Neural progenitor cell (in vitro differentiated cells): ENCODE data around the gene SLC38A9. TPM values are rescaled to one million over a fixed set of nuclear protein-coding genes. Genes with fewer than 3 reads are reported as not detected.

Experiments
- DNase-seq: peaks from one replicate; pipeline ENCODE4 v3.0.0-alpha.2; 2016; ENCODE audit warnings: low spot score
- H2AFZ ChIP-seq: fragments of 200-600 bp; sonication (generic); replicated peaks from 2 replicates; pipeline ENCODE4 v1.6.1; 2016; ENCODE audit warnings: antibody characterized with exemption
- H3F3A ChIP-seq: fragments of 200-600 bp; sonication (generic); 2 replicates; pipeline ENCODE4 v1.6.1; 2016; ENCODE audit warnings: antibody characterized with exemption, low read depth
- H3K27ac ChIP-seq: fragments of 200-600 bp; sonication (generic); 2 replicates; pipeline ENCODE4 v1.5.1; 2016; ENCODE audit warnings: mild to moderate bottlenecking
- H3K27me3 ChIP-seq: fragments of 200-600 bp; sonication (generic); 2 replicates; pipeline ENCODE4 v1.6.1; 2016; ENCODE audit warnings: mild to moderate bottlenecking, moderate library complexity
- H3K36me3 ChIP-seq: fragments of 200-600 bp; sonication (generic); 2 replicates; pipeline ENCODE4 v1.5.1; 2016
- H3K4me1 ChIP-seq: fragments of 200-600 bp; sonication (generic); 2 replicates; pipeline ENCODE4 v1.6.1; 2016; ENCODE audit warnings: mixed run types
- H3K4me2 ChIP-seq: fragments of 200-600 bp; sonication (generic); 2 replicates; pipeline ENCODE4 v1.6.1; 2016
- H3K4me3 ChIP-seq: fragments of 200-600 bp; sonication (generic); 2 replicates; pipeline ENCODE4 v1.5.1; 2016
- H3K79me2 ChIP-seq: fragments of 200-600 bp; sonication (generic); 2 replicates; pipeline ENCODE4 v1.6.1; 2016; ENCODE audit warnings: low read depth
- H3K9ac ChIP-seq: fragments of 200-600 bp; sonication (generic); 2 replicates; pipeline ENCODE4 v1.6.1; 2016
- H3K9me3 ChIP-seq: fragments of 200-600 bp; sonication (generic); 2 replicates; pipeline ENCODE4 v1.5.1; 2016; ENCODE audit warnings: low read depth
- H4K20me1 ChIP-seq: fragments of 200-600 bp; sonication (generic); 2 replicates; pipeline ENCODE4 v1.6.1; 2016; ENCODE audit warnings: low read depth
- H3K27ac Mint-ChIP-seq: 3 replicates; pipeline ENCODE4 v1.8.0; 2021; ENCODE audit warnings: mixed read lengths
- H3K27me3 Mint-ChIP-seq: 2 replicates; pipeline ENCODE4 v1.8.0; 2022; ENCODE audit warnings: low read depth, mild to moderate bottlenecking, inconsistent platforms, moderate library complexity, mixed read lengths; ENCODE audit not compliant: insufficient read depth
- H3K36me3 Mint-ChIP-seq: 3 replicates; pipeline ENCODE4 v1.8.0; 2021; ENCODE audit warnings: mixed read lengths
- H3K4me1 Mint-ChIP-seq: 3 replicates; pipeline ENCODE4 v1.8.0; 2021; ENCODE audit warnings: mixed read lengths
- H3K4me3 Mint-ChIP-seq: 3 replicates; pipeline ENCODE4 v1.8.0; 2021; ENCODE audit warnings: mild to moderate bottlenecking, moderate library complexity, mixed read lengths
- H3K9me3 Mint-ChIP-seq: 3 replicates; pipeline ENCODE4 v1.8.0; 2020; ENCODE audit warnings: mixed read lengths
- EZH2 ChIP-seq: fragments of 200-600 bp; sonication (generic); IDR thresholded peaks from 2 replicates; pipeline ENCODE4 v1.6.1; 2017; ENCODE audit warnings: antibody characterized with exemption, mild to moderate bottlenecking, moderate library complexity
- EZH2phosphoT487 ChIP-seq: fragments of 200-600 bp; sonication (generic); IDR thresholded peaks from 2 replicates; pipeline ENCODE4 v1.6.1; 2017; ENCODE audit warnings: antibody characterized with exemption
- total RNA-seq: library from RNA; depleted of rRNA; stranded (reverse); fragments of >200 nt; gene quantifications from 2 replicates; pipeline ENCODE4 v1.2.3, GENCODE V29; 2015; ENCODE audit warnings: low replicate concordance
- TF ChIP-seq, protein P1 (sequence below): fragments of 200-600 bp; sonication (generic); IDR thresholded peaks from 2 replicates; pipeline ENCODE4 v1.5.1; 2017; ENCODE audit warnings: antibody characterized with exemption, mild to moderate bottlenecking

Gene SLC38A9
- total RNA-seq, 1 donor from 2014 or later: 57.7 TPM

DNA sequence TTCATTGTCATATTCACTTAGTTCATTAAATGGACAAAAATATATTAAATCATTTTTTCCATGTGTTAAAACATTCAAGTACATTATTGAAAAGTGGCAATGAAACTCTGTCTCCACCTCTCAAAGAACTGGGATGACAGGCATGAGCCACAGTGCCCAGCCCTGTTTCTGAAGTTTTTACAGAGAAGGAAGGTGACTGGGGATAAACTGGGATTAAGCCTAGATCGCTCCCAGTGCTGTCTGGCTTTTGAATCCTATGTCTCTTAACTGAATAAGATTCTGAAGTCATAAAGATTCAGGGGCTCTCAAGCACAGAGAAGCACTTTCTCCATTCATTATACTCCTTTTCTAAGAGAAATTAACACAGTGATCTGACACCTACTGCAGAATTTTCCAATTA is 88.3 kb downstream of the SLC38A9 start:
- no peaks in the 10 kb centered on the region for H3K36me3 Mint-ChIP-seq
- H3K4me2 ChIP-seq: no peak overlapping the region
- no peak overlapping the region for H3K4me3 Mint-ChIP-seq
- TF ChIP-seq EZH2: no peak
- H3K79me2 ChIP-seq: no peaks in the 10 kb centered on the region
- peaks cover 35% of the 10 kb centered on the region for H3F3A ChIP-seq
- peaks cover 26% of the 10 kb centered on the region for H3K4me1 ChIP-seq
- H3K27ac Mint-ChIP-seq: no peak overlapping the region
- H3K9ac ChIP-seq: no peak overlapping the region
- no peaks in the 10 kb centered on the region for H3K36me3 ChIP-seq
- no peak overlapping the region for H3K4me3 ChIP-seq
- no peaks in the 10 kb centered on the region for H4K20me1 ChIP-seq
- H2AFZ ChIP-seq: no peak overlapping the region
- H3K4me1 Mint-ChIP-seq: peaks cover 24% of the 10 kb centered on the region
- no peaks in the 10 kb centered on the region for H3K27me3 ChIP-seq
- H3K27ac ChIP-seq: no peak overlapping the region
- no peaks in the 10 kb centered on the region for H3K9me3 ChIP-seq
- peak; percentile 14 for DNase-seq
- H3K27me3 Mint-ChIP-seq: no peaks in the 10 kb centered on the region
- H3K9me3 Mint-ChIP-seq: no peaks in the 10 kb centered on the region

DNA sequence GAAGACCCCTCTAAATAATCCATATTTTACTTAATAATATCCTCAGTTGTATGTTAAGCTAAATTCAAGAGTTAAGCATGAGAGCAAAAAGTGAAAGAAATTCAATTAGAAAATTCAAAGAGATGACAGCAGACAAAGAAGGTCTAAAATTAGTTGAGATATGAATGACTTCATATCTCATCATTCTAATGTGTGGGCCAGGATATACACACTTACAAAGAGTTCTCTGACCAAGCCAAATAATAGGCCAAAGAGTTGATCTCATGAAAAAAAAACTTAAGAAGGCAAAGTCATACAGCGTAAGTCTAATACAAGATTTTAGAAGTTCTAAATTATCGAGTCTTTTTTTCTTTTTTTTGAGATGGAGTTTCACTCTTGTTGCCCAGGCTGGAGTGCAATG is 89.7 kb downstream of the SLC38A9 start:
- TF ChIP-seq EZH2phosphoT487 (no peak), EZH2 (no peak)
- TF ChIP-seq, protein P1, sequence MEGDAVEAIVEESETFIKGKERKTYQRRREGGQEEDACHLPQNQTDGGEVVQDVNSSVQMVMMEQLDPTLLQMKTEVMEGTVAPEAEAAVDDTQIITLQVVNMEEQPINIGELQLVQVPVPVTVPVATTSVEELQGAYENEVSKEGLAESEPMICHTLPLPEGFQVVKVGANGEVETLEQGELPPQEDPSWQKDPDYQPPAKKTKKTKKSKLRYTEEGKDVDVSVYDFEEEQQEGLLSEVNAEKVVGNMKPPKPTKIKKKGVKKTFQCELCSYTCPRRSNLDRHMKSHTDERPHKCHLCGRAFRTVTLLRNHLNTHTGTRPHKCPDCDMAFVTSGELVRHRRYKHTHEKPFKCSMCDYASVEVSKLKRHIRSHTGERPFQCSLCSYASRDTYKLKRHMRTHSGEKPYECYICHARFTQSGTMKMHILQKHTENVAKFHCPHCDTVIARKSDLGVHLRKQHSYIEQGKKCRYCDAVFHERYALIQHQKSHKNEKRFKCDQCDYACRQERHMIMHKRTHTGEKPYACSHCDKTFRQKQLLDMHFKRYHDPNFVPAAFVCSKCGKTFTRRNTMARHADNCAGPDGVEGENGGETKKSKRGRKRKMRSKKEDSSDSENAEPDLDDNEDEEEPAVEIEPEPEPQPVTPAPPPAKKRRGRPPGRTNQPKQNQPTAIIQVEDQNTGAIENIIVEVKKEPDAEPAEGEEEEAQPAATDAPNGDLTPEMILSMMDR: no peak
- Histone ChIP-seq H3K36me3 (no peaks in the 10 kb centered on the region), H3K9ac (no peak overlapping the region), H3K27ac (no peak overlapping the region), H4K20me1 (no peaks in the 10 kb centered on the region), H3K4me3 (no peak overlapping the region), H3K27me3 (no peaks in the 10 kb centered on the region), H2AFZ (no peak overlapping the region), H3K4me1 (peaks cover 26% of the 10 kb centered on the region), H3K4me2 (no peak overlapping the region), H3K79me2 (no peaks in the 10 kb centered on the region), H3K9me3 (no peaks in the 10 kb centered on the region), H3F3A (peaks cover 35% of the 10 kb centered on the region)
- DNase-seq: no peak
- H3K27me3 Mint-ChIP-seq: no peaks in the 10 kb centered on the region
- no peaks in the 10 kb centered on the region for H3K9me3 Mint-ChIP-seq
- peaks cover 24% of the 10 kb centered on the region for H3K4me1 Mint-ChIP-seq
- no peak overlapping the region for H3K27ac Mint-ChIP-seq
- no peaks in the 10 kb centered on the region for H3K36me3 Mint-ChIP-seq
- no peak overlapping the region for H3K4me3 Mint-ChIP-seq

DNA sequence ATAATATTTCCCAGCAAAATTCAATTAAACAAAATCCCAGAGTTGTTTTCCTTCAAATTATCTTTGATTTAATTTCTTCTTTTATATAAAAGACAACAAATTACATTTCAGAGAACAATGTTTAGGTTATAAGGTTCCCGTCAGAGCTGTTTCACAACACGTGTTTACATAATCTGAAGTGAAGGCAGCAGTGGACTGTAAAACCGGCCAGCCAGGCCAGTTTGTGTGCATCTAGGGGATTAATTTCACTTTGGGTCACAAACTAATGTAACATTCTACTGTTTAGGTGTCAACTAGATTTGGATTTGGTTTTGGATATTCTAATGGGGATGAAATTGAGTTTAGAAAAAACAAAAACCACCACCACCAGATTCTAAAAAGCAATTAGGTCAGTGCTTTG is 90.9 kb downstream of the SLC38A9 start:
- Histone ChIP-seq H3K27me3 (no peaks in the 10 kb centered on the region), H3K79me2 (no peaks in the 10 kb centered on the region), H3K36me3 (no peaks in the 10 kb centered on the region), H3K9ac (no peak overlapping the region), H3F3A (peaks cover 35% of the 10 kb centered on the region), H3K4me1 (peaks cover 17% of the 10 kb centered on the region), H2AFZ (no peak overlapping the region), H4K20me1 (no peaks in the 10 kb centered on the region), H3K4me3 (no peak overlapping the region), H3K9me3 (no peaks in the 10 kb centered on the region), H3K4me2 (no peak overlapping the region), H3K27ac (no peak overlapping the region)
- no peaks in the 10 kb centered on the region for H3K27me3 Mint-ChIP-seq
- H3K36me3 Mint-ChIP-seq: no peaks in the 10 kb centered on the region
- H3K4me3 Mint-ChIP-seq: no peak overlapping the region
- H3K4me1 Mint-ChIP-seq: peaks cover 20% of the 10 kb centered on the region
- H3K27ac Mint-ChIP-seq: no peak overlapping the region
- peaks cover 2% of the 10 kb centered on the region for H3K9me3 Mint-ChIP-seq
- TF ChIP-seq EZH2phosphoT487 (no peak), EZH2 (no peak)
- TF ChIP-seq, protein P1: no peak
- no peak for DNase-seq

DNA sequence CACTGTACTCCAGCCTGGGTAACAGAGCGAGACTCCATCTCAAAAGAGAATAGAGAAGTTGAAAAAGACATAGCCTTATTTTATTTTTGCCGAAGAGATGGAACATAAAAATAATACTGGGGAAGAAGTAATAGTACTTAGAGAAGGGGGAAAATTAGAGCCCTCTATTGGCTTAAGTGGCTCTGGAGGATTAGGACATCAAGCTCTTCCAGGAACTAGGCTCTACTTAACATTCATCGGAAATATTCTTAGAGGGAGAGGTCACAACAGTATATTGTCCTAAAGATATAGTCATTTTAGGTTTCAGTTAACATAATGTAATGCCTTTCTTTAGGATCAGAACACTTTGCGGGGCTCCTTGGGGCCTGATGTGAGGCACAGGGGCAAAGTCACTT is 91.4 kb downstream of the SLC38A9 start:
- peaks cover 17% of the 10 kb centered on the region for H3K4me1 ChIP-seq
- no peak overlapping the region for H3K4me2 ChIP-seq
- no peaks in the 10 kb centered on the region for H3K27me3 ChIP-seq
- no peaks in the 10 kb centered on the region for H3K36me3 ChIP-seq
- H3K27me3 Mint-ChIP-seq: no peaks in the 10 kb centered on the region
- DNase-seq: no peak
- no peak for TF ChIP-seq EZH2
- TF ChIP-seq EZH2phosphoT487: no peak
- TF ChIP-seq, protein P1: no peak
- H3K79me2 ChIP-seq: no peaks in the 10 kb centered on the region
- peaks cover 16% of the 10 kb centered on the region for H3K4me1 Mint-ChIP-seq
- H3K9me3 ChIP-seq: no peaks in the 10 kb centered on the region
- peaks cover 33% of the 10 kb centered on the region for H3F3A ChIP-seq
- H3K27ac Mint-ChIP-seq: peak overlapping the region; percentile 58
- H3K27ac ChIP-seq: no peak overlapping the region
- H3K9ac ChIP-seq: no peak overlapping the region
- peaks cover 2% of the 10 kb centered on the region for H3K9me3 Mint-ChIP-seq
- no peaks in the 10 kb centered on the region for H3K36me3 Mint-ChIP-seq
- H2AFZ ChIP-seq: no peak overlapping the region
- no peaks in the 10 kb centered on the region for H4K20me1 ChIP-seq
- H3K4me3 Mint-ChIP-seq: no peak overlapping the region
- no peak overlapping the region for H3K4me3 ChIP-seq
